GF-D8 (cell line): ENCODE results near the gene CYSTM1.

Source experiments
- DNase-seq: peaks from one replicate; lab custom pipeline; 2025; lab: John Stamatoyannopoulos, UW

The CYSTM1 gene

DNA sequence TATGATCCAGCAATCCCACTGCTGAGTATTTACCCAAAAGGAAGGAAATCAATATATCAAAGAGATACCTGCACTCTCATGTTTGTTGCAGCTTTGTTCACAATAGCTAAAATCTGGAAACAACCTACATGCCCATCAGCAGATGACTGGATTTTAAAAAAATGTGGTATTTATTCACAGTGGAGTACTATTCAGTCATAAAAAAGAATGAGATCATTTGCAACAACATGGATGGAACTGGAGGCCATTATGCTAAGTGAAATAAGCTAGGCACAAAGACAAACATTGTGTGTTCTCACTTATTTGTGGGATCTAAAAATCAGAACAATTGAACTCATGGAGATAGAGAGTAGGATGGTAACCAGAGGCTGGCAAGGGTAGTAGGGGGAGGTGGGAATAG, 33.1 kb downstream of the CYSTM1 start:
- DNase-seq, result no peak

DNA sequence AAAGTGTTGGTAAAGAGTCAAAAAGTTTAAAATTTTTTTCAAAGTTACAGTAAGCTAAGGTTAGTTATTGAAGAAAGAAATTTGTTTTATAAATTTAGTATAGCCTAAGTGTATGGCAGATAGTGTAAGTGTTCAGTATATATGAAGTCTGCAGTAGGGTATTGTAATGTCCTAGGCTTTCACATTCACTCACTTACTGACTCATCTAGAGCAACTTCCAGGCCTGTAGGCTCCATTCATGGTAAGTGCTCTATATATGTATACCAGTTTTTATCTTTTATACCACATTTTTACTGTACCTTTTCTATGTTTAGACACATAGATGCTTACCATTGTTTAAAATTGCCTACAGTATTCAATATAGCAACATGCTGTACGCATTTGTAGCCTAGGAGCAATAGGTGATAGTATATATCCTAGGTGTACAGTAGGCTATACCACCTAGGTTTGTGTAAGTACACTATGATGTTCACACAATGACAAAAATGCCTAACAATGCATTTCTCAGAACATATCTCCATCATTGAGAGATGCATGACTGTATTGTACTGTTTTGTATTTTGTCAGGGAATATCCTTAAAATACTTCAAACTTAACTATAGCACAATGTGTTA, 38.5 kb downstream of the CYSTM1 start:
- no peak for DNase-seq

DNA sequence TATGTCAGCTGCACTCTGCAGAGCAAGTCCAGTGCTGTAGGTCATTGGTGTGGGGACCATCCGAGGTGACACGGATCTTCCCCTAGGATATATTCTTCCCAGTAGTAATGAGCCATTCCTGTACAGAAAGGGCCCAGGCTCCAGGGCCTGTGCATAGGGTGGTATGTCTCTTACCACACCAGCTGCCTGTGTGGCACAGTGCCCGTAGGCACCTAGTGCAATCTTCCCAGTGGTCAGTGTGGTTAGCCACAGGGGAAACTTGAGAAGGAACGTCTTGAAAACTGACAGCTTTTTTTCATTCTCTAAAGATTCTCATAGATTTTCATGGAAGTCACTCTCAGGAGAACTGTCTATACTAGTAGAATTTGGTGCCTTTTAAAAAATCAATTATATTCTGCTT, 39.8 kb downstream of the CYSTM1 start:
- peak; percentile 63 for DNase-seq

DNA sequence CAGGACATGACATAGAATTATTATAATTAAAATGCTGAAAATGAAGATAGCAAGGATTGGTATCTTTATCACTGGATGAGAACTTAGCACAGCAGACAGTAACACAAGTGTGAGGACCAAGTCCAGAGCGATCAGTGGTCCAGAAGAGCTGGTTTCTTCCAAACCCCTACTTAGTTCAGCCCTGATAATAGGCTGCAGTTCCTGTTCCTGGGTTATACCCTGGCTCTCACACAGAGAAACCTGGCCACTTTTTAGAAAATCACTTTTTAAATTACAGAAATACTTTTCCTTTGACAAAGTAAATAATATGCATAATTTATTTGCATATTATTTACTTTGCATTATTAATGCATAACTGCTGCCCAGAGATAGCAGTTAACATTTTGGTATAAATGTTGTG, 40.3 kb downstream of the CYSTM1 start:
- DNase-seq, result no peak

DNA sequence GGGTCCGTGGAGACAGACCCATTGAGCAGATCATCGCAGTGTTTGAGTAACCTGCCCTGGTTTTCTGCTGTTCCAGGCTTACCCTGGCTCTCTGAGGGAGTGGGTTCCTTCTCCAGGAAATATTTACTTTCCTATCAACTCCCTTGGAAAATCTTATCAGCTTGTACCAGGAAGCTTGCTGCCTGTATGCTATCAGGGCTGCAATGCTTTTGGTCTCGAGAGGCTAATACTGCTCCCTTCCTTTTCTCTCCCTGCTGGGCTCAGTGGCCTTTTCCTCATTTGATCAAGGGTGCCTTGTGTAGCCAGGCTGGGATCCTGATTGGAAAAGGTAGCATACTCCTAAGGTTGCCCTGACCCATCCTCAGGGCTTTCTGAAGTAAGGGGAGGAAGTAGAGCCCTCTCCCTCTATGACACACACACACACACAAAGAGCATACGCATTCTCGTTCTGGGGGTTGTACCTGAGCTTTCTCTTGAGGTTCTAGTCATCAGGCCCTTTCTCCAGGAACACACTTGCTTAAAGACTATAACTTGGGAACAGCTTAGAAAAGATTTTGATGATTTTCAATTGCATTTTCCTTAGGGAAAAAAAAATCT, 41.6 kb downstream of the CYSTM1 start:
- no peak for DNase-seq

DNA sequence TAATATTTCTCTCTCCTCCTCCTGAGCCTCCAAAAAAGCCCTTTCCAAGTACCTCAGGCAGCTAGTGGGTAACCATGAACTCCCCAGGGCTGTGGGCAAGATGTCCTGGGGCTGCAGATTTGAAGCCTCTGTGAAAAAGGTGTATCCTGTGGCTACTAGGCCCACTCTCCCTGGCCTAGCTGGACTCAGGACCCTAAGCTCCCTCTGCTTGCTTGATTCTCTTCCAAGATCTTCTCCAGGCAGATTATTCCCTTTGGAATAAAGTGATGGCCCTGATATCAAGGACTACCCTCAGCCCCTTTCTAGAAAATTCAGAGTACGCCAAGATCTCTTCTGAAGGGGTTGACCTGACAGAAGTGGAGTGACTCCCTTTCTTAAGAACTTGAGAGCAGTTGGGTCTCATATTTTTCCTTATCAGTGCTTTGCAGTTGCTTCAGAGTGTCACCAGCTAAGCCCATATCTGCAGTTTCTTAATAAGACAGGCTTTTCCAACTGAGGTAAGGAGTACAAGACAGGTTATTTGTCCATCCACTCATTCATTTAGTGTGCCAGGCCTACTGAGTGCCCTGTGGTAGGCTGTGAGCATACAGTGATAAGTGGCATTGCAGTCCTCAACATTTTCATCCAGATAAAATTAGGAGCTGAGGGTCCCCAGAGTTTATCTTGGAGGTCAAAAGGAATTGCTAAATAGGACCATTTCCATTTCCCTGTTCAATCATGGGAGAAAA, 42.5 kb downstream of the CYSTM1 start:
- DNase-seq, result no peak

DNA sequence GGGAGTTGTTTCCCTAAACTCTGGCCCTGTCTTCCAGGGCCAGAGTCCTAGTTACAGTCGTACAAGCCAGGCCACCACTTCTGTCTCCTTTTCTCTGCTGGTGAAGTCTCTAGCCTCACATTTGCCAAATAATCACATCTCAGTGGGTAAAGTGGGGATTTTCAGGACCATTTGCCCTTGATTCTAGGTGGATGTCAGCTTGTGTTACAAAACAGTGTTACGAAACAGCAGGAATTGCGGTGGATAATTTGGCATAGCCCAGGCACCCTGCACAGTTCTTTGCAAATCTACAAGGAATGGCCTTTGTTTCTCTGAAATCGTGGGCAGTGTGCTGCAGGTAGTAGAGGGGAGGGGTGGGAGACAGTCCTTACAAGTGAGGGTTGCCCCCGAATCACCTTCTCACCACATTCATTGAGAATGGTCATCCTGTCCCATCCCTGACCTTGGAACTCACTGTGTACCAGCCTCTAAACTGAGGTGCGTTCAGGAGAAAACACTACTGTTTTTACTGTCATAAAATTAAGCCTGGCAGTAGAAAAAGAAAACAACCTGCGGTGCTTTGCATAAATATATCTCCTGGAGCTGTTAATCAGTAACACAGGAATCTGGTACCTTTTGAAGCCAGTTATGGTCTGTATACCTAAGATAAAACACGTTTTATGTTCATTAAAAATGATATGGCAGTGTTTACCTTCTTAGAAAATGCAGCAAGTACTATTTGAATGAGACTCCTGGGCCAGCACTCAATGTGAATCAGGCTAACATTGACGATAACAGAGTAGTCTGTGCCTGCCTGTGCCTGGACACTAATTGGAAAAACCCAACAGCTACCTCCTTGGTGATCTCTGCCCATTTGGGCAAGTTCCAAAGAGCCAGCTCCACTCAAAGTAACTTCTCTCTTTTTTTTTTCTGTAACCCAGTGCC, 44.3 kb downstream of the CYSTM1 start:
- no peak for DNase-seq

DNA sequence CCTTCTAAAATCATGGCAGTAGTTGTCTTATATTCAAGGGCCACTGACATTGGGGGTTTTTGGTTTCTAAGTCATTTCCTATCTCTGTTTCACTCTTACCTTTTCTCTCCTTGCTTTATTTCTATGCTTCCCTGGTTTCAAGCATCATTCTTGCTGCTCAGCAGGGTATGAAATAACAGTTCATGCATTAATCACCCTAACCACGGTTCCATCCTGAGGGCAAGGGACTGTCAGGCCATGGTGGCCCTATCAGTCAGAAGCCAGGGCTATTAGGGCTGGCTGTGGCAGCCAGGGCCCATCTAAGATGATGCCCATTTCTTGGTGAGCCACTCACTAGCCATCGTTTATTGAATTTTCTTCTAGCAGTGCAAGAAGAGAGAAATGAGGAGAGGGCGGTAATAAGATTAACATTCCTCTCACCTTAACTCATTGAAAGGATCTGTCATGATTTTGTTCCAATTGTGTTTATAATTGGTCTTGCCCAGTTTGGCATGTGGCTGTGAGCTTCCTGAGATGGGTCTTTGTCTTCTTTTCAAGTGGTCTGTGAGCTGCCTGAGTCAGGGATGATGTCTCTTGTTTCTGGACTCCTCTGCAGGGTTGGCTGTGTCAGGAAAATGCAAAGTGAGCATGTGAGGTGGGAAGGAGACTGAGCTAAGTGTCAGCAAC, 45.2 kb downstream of the CYSTM1 start:
- DNase-seq, result no peak

DNA sequence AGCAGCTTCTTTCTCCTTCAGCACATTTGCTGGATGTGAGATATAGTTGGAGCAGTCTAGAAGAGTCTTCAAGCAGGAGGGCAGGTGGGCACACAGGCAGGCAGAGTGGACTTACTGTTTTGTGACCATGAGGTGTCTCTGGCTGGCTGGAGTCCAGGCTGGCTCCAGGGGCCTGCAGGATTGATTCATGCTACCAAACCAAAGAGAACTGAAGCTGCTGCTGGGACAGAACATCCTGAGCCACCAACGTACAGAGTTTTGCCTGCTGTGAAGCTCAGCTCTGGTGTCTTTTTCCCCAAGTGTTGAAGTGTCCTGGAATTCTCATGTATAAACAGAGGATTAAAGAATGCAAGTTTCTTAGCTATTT, 45.7 kb downstream of the CYSTM1 start:
- no peak for DNase-seq

DNA sequence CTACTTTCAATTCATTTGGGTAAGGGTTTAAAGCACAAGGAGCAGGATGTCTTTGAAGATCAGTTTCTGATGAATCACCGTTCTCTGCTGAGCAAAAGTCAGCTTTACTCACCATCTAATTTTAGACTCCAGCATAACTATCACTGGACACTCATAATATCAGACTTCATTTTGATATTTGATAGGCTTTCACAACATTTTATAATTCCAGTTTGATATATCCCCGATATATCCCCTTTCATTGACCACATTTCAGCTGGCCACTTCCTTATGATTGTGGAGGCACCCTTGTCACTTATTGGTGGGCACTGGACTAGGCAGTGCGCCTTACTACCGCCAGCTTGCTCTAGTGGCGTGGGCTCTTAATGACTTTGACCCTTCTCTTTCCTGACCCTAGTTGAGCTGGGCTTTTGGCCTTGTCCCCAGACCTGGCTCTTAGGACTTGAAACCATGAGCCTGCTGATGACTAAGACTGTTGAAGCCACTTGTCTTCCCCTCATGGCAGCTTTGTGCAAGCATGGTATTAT, 46.8 kb downstream of the CYSTM1 start:
- no peak for DNase-seq

DNA sequence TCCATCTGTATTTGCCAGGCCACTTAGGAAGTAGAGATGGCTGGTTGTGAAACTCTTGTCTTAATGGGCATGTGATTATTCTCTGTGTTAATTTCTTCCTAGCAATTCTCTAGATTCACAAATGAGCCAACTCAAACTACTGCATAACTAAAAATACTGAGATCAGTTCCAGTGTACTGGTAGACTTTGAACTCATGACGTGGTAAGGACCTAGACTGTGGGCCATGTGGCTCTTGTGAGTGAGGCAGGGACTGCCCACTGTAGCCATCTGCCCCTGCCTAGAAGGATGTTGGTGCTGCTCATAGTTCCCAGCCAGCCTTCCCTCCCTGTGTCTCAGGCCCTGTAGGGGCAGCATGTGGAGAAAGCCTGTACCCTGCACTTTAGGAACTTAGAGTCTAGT, 47.4 kb downstream of the CYSTM1 start:
- no peak for DNase-seq

DNA sequence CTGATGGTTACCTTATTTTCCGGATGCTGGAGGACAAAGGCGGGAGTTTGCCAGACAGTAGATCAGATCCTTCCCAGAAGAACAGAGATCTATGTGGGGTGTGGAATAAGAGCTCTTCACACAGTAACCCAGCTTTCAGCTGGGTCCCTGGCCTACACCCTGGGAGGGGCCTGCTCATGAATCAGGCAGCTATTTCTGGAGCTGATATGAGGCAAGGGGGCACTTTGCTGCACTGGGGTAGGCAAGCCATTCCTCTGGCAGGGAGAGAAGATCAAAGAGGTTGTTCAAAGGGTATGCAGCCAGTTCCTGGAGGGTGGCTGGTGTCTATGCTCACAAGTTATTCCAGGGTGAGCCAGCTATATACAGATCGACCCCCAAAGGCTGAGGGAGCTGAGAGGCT, 48.6 kb downstream of the CYSTM1 start:
- no peak for DNase-seq

DNA sequence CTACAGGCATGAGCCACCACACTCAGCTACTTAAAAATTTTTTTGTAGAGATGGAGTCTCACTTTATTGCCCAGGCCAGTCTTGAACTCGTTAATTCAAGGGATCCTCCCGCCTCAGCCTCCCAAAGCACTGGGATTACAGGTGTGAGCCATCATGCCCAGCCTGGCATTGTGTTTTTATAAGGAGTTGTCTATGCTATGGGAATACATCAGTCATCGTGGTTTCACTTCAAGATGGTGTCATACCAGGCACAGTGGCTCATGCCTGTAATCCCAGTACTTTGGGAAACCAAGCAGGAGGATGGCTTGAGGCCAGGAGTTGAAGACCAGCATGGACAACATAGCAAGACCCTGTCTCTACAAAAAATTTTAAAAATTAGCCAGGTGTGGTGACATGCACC, 49.7 kb downstream of the CYSTM1 start:
- DNase-seq, result no peak

DNA sequence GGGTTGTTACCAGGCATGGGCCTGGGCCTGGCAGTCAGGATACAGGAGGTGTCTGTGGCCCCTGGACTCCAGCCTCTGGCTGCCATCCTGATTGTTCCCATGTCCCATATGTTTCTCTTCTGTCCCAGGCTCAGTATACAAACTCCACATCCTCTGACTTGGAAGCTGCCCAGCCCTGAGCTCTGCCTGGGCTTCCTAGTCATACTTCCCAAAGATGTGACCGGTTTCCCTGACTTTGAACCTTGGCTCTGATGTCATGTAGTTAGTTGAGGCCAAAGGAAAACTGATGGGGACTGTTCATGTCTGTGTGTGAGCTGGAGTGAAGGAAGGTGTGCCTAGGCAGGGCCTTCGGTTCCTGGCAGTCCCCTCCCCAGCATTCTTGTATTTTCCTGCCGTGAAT, 50.4 kb downstream of the CYSTM1 start:
- no peak for DNase-seq

DNA sequence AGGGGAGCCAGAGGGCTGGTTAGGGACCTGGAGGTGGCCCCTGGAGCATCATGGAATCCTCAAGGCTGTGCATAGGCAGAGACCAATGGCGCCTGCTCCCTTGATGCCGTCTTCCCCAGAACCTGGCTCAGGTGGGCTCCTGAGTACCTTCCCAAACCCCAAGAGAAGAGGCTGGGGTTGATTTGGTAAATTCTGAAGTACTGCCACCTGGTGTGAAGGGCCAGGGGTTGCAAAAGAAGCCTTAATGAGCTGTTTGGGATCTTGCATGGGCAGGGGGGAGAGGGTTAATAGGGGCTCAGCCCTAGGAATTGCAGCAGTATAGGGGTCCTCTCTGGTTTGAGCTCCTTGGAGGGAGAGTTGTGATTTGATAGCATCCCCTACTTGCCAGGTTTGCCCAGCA, 52.1 kb downstream of the CYSTM1 start:
- DNase-seq, result no peak

DNA sequence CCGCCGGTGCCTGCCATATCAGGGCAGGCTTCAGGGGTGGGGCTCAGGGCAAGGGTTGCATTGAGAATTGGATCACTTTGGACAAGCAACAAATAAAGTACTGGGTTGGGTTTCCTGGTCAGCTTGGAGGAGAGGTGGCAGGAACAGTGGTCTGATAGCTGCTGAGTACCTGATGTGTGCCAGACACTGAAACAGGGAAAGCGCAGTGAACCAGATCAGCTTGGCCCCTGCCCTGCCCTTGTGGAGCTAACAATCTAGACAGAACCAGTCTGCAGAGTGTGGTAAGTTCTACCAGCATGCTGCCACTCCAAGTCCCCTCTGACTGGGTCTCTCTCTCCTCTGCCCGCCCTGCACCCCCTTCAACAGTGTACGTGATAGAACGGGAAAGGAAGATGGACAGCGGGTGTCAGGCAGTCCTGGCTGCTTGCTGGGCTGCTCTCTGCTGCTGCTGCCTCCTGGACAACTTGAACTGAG, 53.4 kb downstream of the CYSTM1 start:
- no peak for DNase-seq

DNA sequence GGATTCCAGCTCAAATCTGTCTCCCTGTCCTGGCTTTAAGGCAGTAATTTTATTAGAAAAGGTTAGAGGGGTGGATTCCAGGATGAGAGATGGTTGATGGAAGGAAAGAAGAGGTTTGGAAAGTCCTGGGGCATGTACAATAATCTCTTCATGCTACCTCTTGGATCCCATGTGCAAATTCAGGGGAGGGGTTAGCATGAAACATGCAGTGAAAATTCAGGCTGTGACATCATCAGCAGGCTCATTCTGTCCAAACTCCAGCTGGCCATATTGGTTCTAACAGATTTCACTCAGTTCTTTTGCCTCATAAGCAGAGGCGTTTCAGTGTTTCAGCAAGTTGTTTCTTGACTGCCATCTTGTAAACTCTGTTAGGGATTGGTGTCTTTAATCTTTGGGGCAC, 55.4 kb downstream of the CYSTM1 start:
- no peak for DNase-seq

DNA sequence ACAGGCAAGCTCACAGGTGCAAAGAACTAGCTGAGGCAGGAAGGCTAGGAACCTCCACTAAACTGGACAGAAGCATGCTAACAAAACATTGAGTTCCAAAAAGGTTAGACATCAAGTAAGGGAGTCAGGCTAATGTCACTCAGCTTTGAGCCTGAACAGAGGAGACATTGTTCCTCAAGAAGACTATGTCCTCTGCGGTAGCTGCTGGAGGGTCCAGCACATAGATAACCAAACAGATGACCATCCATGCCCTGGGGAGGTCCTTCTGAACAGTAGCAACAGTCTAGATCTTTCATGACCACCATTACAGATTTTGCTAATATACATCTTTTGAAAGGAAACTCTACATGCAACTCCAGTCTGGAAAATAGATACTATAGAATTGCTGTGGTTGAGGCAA, 57.7 kb downstream of the CYSTM1 start:
- DNase-seq, result no peak

DNA sequence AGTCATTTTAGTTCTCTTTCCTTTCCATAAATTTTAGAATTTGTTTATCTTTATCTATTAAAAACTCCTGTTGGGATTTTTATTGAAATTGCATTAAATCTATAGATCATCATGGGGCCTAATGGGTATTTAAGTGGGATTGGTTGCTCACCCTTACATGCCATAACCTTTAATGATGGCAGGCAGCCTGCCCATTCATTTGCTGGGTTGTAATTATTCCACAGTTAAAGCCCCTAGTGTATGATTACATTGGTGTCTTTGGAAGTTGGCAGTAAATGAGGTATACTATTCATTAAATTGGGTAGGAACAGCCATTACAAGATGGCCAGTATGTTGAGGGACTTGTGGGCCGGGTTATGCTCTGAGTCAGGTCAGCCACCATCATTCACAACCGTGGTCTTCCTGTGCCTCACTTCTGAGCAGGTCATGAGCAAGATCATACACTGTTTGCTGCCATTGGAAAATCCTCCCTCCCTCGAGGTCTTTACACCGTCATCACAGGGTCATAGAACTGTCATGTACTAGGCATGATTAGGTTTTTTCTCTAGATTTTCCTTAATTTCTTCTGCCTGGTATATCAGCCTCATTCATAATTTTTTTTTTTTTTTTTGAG, 59.5 kb downstream of the CYSTM1 start:
- DNase-seq, result no peak

DNA sequence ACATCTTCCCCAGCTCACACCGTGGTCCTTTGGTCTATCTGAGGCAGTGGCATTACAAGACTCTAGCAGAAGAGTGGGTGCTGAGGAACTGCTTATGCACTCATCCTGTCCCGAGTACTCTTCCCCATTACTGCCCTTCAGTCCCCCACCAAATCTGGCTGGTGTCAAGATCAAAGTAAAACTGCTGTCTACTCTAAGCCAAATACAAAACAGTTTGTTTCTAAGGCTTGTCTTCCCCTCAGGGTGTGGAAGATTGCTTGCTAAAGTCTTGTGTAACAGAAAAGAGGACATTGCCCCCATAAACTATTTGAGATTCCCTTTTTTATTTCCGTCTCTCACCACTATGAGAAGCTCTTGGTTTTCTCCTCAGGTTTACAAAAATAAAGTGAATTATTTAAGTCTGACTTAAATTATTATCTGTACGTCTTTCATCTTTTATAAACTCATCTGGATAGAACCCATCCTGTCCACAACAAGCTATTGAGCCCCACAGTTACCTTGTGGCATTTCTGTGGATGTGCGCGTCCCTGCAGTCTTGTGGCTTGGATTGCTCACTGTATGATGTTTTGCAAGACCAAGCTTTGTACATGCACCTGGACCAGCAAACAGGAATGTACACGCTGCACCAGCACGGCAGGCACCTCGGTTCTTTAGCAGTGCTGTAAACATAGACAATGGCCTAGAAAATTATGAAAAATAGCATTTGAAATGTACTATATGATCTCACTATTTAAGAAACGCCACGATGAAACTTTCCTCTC, 61.0 kb downstream of the CYSTM1 start:
- DNase-seq, result peak; percentile 42
